Stomach (tissue), 9 donors: ENCODE data around the gene ZNF423. TPM values are rescaled to one million over a fixed set of nuclear protein-coding genes. Genes with fewer than 3 reads are reported as not detected.

Experiments used
- DNase-seq, 2 donors: peaks; one replicate each; pipeline versions ENCODE4 v3.0.0 to v3.0.0-alpha.2; 2013 to 2019
- H3K27ac ChIP-seq, 5 donors: fragments of 200-600 bp in 4 of 5; sonication (generic) in 4 of 5; one replicate each; pipeline ENCODE4 v1.5.1; 2013 to 2019; ENCODE audit warnings: mild to moderate bottlenecking in 1 of 5, moderate library complexity in 1 of 5
- H3K27me3 ChIP-seq, 3 donors: fragments of 200-600 bp; sonication (generic); one replicate each; pipeline ENCODE4 v1.5.1; 2017 to 2019; ENCODE audit warnings: mixed run types in 1 of 3
- H3K36me3 ChIP-seq, 4 donors: fragments of 200-600 bp; sonication (generic); 1 replicate in 3 of 4; 2 replicates in 1 of 4; pipeline ENCODE4 v1.5.1; 2016 to 2019
- H3K4me1 ChIP-seq, 4 donors: fragments of 200-600 bp; sonication (generic); one replicate each; pipeline ENCODE4 v1.5.1; 2016 to 2019
- H3K4me3 ChIP-seq, 4 donors: fragments of 200-600 bp; sonication (generic) in 3 of 4; one replicate each; pipeline ENCODE4 v1.5.1; 2016 to 2019; ENCODE audit warnings: mild to moderate bottlenecking in 1 of 4
- H3K9me3 ChIP-seq, 4 donors: fragments of 200-600 bp; sonication (generic); one replicate each; pipeline ENCODE4 v1.5.1; 2016 to 2019
- EP300 ChIP-seq: sonication (generic); formaldehyde crosslinking; IDR thresholded peaks from one replicate; pipeline ENCODE4 v1.6.1; 2017; ENCODE audit warnings: antibody characterized with exemption
- POLR2A ChIP-seq, 4 donors: fragments of 450-650 bp; IDR thresholded peaks; one replicate each; pipeline ENCODE4 v1.6.1; 2016; ENCODE audit warnings: antibody characterized with exemption in 4 of 4, control low read depth in 2 of 4, mild to moderate bottlenecking in 1 of 4, moderate library complexity in 1 of 4
- POLR2AphosphoS5 ChIP-seq, 3 donors: sonication (generic); formaldehyde crosslinking; IDR thresholded peaks; one replicate each; pipeline ENCODE4 v1.6.1; 2016; ENCODE audit warnings: antibody characterized with exemption in 3 of 3
- WGBS, 5 donors: extraction: QIAGEN DNeasy Blood & Tissue Kit in 3 of 5; methylation state at CpG; one replicate each; pipeline versions ENCODE4 v1.1.5 to v1.1.7; 2013 to 2018; 5-methylcytosine and 5-hydroxymethylcytosine counted together
- intact Hi-C: fragments of 100-400 bp; cut with DNase I; formaldehyde crosslinking; loops from one replicate; pipeline ENCODE4 v1.15.1; 2023; ENCODE audit warnings: low total_unique reads
- polyA plus RNA-seq, 3 donors: library from polyadenylated mRNA; stranded (reverse); fragments of 200-250 nt; gene quantifications; one replicate each; pipeline ENCODE4 v1.2.3, GENCODE V29; 2013
- total RNA-seq, 5 donors: library from RNA; depleted of rRNA; stranded (reverse); fragments of >200 nt; gene quantifications; one replicate each; pipeline versions ENCODE4 v1.1.0 to v1.2.3, GENCODE V29; 2014 to 2016
- TF ChIP-seq, protein P1 (sequence below), 7 experiments: fragments of 450-650 bp in 4 of 7; fragments of 200-600 bp in 3 of 7; sonication (generic) in 3 of 7; IDR thresholded peaks; one replicate each; pipeline ENCODE4 v1.5.1; 2016 to 2019; ENCODE audit warnings: antibody characterized with exemption in 7 of 7, control low read depth in 2 of 7, mild to moderate bottlenecking in 1 of 7
- donor health status: healthy with polysubstance abuse.
- donor health status: Bipolar disorder and iron deficiency.
- donor health status: healthy.

The ZNF423 gene
- total and polyA plus RNA-seq, 8 donors: 0.29 to 3.5 (median 1.0) TPM

DNA sequence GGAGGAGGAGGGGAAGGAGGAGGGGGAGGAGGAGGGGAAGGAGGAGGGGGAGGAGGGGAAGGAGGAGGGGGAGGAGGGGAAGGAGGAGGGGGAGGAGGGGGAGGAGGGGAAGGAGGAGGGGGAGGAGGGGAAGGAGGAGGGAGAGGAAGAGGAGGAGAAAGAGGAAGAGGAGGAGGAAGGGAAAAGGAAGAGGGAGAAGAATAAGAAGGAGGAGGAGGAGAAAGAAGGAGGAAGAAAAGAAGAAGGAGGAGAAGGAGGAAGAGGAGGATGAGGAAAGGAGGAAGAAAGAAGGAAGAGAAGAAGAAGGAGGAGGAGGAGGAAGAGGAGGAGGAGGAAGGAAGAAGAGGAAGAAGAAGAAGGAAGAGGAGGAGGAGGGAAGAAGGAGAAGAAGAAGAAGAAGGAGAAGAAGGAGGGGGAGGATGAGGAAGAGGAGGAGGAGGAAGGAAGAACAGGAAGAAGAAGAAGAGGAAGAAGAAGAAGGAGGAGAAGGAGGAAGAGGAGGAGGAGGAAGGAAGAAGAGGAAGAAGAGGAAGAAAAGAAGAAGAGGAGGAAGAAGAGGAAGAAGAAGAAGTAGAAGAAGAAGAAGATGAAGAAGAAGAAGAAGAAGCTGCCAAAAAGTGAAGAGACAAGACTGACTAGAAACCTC lies 378.5 kb downstream of the ZNF423 start:
- no peak for DNase-seq
- Histone ChIP-seq H3K27ac (no peak overlapping the region), H3K4me1 (no peaks in the 10 kb centered on the region), H3K4me3 (no peak overlapping the region), H3K36me3 (no peaks in the 10 kb centered on the region), H3K9me3 (no peaks in the 10 kb centered on the region), H3K27me3 (peaks cover 0 to 3% (median 0%) of the 10 kb centered on the region in 3 donors)
- intact Hi-C loops: no loop called here
- TF ChIP-seq POLR2AphosphoS5 (IDR thresholded peaks at IDR 0.05) (no peak), EP300 (no peak), POLR2A (IDR thresholded peaks at IDR 0.05) (no peak)
- TF ChIP-seq, protein P1, sequence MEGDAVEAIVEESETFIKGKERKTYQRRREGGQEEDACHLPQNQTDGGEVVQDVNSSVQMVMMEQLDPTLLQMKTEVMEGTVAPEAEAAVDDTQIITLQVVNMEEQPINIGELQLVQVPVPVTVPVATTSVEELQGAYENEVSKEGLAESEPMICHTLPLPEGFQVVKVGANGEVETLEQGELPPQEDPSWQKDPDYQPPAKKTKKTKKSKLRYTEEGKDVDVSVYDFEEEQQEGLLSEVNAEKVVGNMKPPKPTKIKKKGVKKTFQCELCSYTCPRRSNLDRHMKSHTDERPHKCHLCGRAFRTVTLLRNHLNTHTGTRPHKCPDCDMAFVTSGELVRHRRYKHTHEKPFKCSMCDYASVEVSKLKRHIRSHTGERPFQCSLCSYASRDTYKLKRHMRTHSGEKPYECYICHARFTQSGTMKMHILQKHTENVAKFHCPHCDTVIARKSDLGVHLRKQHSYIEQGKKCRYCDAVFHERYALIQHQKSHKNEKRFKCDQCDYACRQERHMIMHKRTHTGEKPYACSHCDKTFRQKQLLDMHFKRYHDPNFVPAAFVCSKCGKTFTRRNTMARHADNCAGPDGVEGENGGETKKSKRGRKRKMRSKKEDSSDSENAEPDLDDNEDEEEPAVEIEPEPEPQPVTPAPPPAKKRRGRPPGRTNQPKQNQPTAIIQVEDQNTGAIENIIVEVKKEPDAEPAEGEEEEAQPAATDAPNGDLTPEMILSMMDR (IDR thresholded peaks at IDR 0.05): no peak

DNA sequence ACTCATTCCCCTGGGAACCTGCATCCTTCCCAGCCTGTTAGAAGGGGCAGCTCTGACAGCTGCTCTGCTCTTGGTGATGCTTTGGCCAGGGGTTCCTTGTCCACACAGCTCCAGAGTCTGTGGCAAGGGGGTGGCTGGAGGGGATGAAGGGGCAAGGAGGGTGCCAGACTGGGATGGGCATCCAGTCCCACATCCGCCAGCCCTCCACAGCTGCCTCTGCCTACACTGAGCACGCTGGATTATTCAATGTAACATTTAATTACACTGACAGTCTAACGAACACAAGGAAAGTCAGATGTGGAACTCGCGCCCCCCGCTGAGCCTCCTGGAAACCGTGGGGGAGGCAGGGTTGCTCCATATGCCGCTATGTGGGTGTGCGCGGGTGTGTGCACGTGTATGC lies 381.2 kb downstream of the ZNF423 start:
- WGBS, 5 donors: 77 to 82% (median 80%) methylated on average over 11 of the region's 11 CpGs
- H3K9me3 ChIP-seq: no peaks in the 10 kb centered on the region
- H3K4me1 ChIP-seq: no peaks in the 10 kb centered on the region
- no peak overlapping the region for H3K27ac ChIP-seq
- no peak for DNase-seq
- no peak overlapping the region for H3K4me3 ChIP-seq
- H3K36me3 ChIP-seq: no peaks in the 10 kb centered on the region
- intact Hi-C loops: no loop called here
- peaks cover 0 to 3% (median 0%) of the 10 kb centered on the region in 3 donors for H3K27me3 ChIP-seq
- TF ChIP-seq, protein P1 (IDR thresholded peaks at IDR 0.05): no peak
- no peak for TF ChIP-seq POLR2AphosphoS5 (IDR thresholded peaks at IDR 0.05)

DNA sequence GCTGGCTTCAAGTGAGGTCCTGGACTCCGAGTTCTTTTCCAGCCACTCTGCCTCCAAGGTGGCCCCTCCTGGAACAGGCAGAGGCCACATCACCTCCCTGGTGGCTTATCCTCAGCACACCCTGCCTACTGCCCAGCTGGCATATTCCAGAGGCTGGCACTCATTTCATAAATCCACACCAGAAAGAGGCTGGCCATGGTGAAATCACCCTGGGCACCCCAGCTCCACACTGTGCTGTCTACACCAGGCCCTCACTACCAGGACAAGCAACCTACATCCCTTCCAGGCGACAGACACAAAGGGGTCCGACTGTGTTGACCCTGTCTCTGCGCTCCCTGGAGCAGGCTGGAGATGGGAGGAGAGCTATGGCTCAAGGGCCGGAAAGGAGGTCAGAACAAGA lies 382.1 kb downstream of the ZNF423 start:
- H3K4me1 ChIP-seq: no peaks in the 10 kb centered on the region
- H3K27me3 ChIP-seq: peaks cover 0 to 3% (median 0%) of the 10 kb centered on the region in 3 donors
- TF ChIP-seq EP300 (no peak), POLR2A (IDR thresholded peaks at IDR 0.05) (no peak), POLR2AphosphoS5 (IDR thresholded peaks at IDR 0.05) (no peak)
- TF ChIP-seq, protein P1 (IDR thresholded peaks at IDR 0.05): no peak
- intact Hi-C loops: no loop called here
- 61 to 86% (median 79%) methylated on average over 5 of the region's 5 CpGs for WGBS, 5 donors
- H3K36me3 ChIP-seq: no peaks in the 10 kb centered on the region
- H3K9me3 ChIP-seq: no peaks in the 10 kb centered on the region
- H3K4me3 ChIP-seq: no peak overlapping the region
- peak in 1 of 2 donors; percentile 14 for DNase-seq
- H3K27ac ChIP-seq: no peak overlapping the region

DNA sequence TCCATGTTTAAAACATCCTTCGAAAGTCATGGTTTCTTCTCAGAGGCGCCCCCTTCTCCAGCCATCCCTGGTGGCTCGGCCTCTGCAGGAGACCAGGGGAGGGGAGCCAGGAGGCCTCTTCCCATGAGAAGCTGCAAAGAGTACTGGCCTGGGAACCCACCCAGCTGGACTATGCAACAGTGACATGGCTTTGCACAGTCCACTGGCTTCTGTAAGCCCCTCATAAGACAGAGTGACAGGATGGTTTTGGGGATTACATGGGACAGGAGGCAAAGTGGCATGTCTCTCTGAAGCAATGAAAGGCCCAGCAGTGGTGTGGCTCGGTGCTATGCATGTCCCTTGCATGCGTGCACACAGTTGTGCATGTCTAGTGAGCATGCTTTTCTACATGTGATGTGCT lies 382.8 kb downstream of the ZNF423 start:
- intact Hi-C loops: no loop called here
- TF ChIP-seq POLR2AphosphoS5 (IDR thresholded peaks at IDR 0.05): no peak
- TF ChIP-seq, protein P1 (IDR thresholded peaks at IDR 0.05): no peak
- TF ChIP-seq POLR2A (IDR thresholded peaks at IDR 0.05): no peak
- TF ChIP-seq EP300: no peak
- no peaks in the 10 kb centered on the region for H3K4me1 ChIP-seq
- H3K9me3 ChIP-seq: no peaks in the 10 kb centered on the region
- H3K27ac ChIP-seq: no peak overlapping the region
- no peaks in the 10 kb centered on the region for H3K36me3 ChIP-seq
- peak in 1 of 2 donors; percentile 3 for DNase-seq
- peaks cover 0 to 1% (median 0%) of the 10 kb centered on the region in 3 donors for H3K27me3 ChIP-seq
- no peak overlapping the region for H3K4me3 ChIP-seq
- 75 to 97% (median 89%) methylated on average over 5 of the region's 5 CpGs for WGBS, 5 donors
